22Rv1 (cell line): ENCODE results near the gene TMEM89.

Experiments
- CTCF ChIP-seq: fragments of 450-650 bp; IDR thresholded peaks from 2 replicates; pipeline ENCODE4 v1.5.1; 2017; ENCODE audit warnings: mild to moderate bottlenecking
- ZFX ChIP-seq: fragments of 450-650 bp; IDR thresholded peaks from 2 replicates; pipeline ENCODE4 v1.6.1; 2017; ENCODE audit warnings: antibody characterized with exemption, borderline replicate concordance

- TF ChIP-seq CTCF: no peak
- no peak for TF ChIP-seq ZFX
Measured at GRCh38 chr3:48595075-48595525, 26.5 kb downstream of the TMEM89 start, which contains the start of gene COL7A1.
